Osteocyte (in vitro differentiated cells): Measurements from ENCODE around the gene ZFPL1. TPM values are rescaled to one million over a fixed set of nuclear protein-coding genes. Genes with fewer than 3 reads are reported as not detected.

Experiments
- DNase-seq: peaks from one replicate; pipeline ENCODE4 v3.0.0; 2021; ENCODE audit warnings: mixed read lengths; ENCODE audit not compliant: unreplicated experiment; ENCODE audit errors: extremely low spot score
- H3K27ac Mint-ChIP-seq: one replicate; pipeline ENCODE4 v1.8.0; 2021; ENCODE audit warnings: mild to moderate bottlenecking, mixed read lengths; ENCODE audit not compliant: unreplicated experiment
- H3K27me3 Mint-ChIP-seq: one replicate; pipeline ENCODE4 v1.8.0; 2021; ENCODE audit warnings: mixed read lengths; ENCODE audit not compliant: unreplicated experiment
- H3K36me3 Mint-ChIP-seq: one replicate; pipeline ENCODE4 v1.8.0; 2021; ENCODE audit warnings: mixed read lengths; ENCODE audit not compliant: unreplicated experiment
- H3K4me1 Mint-ChIP-seq: one replicate; pipeline ENCODE4 v1.8.0; 2021; ENCODE audit warnings: mixed read lengths; ENCODE audit not compliant: unreplicated experiment
- H3K4me3 Mint-ChIP-seq: one replicate; pipeline ENCODE4 v1.8.0; 2021; ENCODE audit warnings: mild to moderate bottlenecking, moderate library complexity, mixed read lengths; ENCODE audit not compliant: unreplicated experiment
- H3K9me3 Mint-ChIP-seq: one replicate; pipeline ENCODE4 v1.8.0; 2021; ENCODE audit warnings: mixed read lengths; ENCODE audit not compliant: unreplicated experiment
- CTCF ChIP-seq: fragments of 200-600 bp; sonication (generic); IDR thresholded peaks from 2 replicates; pipeline ENCODE4 v1.5.0; 2021; ENCODE audit warnings: antibody characterized with exemption, mild to moderate bottlenecking, moderate library complexity
- total RNA-seq: library from RNA; stranded (reverse); gene quantifications from 2 replicates; pipeline ENCODE4 v1.2.1, GENCODE V29; 2021

ZFPL1 gene
- total RNA-seq, 1 donor from 2014 or later: 55.3 TPM

DNA sequence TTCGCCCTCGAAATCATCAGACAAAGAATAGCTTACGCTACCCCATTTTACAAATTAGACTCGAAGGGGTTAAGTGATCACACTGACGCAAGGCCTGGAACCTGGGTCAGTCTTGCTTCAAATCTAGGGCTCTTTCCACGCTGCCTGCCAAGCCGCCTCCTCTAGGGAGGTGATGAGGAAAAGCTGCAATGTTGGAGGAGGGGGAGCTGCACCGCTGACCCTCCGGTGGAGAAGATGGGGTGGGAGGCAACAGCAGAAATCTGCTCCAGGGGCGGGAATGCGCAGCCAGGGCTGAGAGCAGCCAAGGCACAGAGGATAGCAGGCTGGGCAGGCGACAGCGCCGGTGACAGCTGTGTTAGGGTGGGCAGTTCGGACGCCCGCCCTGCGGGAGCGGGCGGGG lies 49.7 kb downstream of the ZFPL1 start:
- peaks cover 2% of the 10 kb centered on the region for H3K27me3 Mint-ChIP-seq
- H3K36me3 Mint-ChIP-seq: peaks cover 5% of the 10 kb centered on the region
- DNase-seq: no peak
- peaks cover 24% of the 10 kb centered on the region for H3K4me1 Mint-ChIP-seq
- peak overlapping the region; percentile 100 for H3K27ac Mint-ChIP-seq
- no peaks in the 10 kb centered on the region for H3K9me3 Mint-ChIP-seq
- TF ChIP-seq CTCF: no peak
- peak overlapping the region; percentile 97 for H3K4me3 Mint-ChIP-seq

GRCh38 chr11:65134240-65134951 lies 50.4 kb downstream of the ZFPL1 start, which contains the start of gene SYVN1:
Gene SYVN1, minus strand, starts transcription at chr11:65134519. Its CDS starts 918 bp downstream, at chr11:65133601.
- peaks cover 5% of the 10 kb centered on the region for H3K36me3 Mint-ChIP-seq
- peaks cover 24% of the 10 kb centered on the region for H3K4me1 Mint-ChIP-seq
- no peak for TF ChIP-seq CTCF
- H3K27me3 Mint-ChIP-seq: peaks cover 2% of the 10 kb centered on the region
- peak within 1 kb of the TSS; percentile 97 for H3K4me3 Mint-ChIP-seq
- H3K27ac Mint-ChIP-seq: peak within 1 kb of the TSS; percentile 100
- H3K9me3 Mint-ChIP-seq: no peaks in the 10 kb centered on the region
- DNase-seq: peak; percentile 95

DNA sequence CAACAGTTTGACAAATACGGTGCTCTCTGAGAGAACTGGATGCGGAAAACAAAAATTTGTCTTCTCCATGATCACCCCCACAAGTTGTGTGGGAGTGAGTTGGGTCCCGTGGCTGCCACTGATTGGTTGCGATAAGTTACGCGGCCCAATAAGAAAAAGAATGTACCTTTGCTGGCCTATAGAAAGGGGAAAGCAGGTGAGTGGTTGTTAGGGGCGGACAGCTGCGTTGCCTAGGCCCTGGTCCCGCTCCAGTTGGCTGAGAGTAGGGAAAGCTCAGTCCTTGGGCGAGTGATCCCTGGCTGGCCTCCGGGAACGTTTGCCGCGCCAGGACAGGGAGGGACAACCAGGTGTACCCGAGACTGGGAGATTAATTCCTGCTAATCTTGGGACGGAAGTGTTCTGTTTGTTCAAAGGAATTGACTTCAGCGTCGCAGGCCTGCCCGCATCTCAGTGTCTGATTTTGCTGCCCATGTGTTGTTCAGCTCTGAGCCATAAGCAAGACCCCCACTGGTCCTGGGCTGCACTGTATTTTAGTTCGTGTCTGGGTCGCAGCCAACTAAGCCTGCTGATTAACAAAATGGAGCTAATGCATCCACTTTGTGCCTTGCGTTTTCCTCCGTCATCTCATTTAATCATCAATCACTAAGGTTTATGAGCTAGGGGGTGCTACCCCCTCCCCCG lies 51.1 kb downstream of the ZFPL1 start:
- H3K4me1 Mint-ChIP-seq: peaks cover 24% of the 10 kb centered on the region
- no peak for TF ChIP-seq CTCF
- peak; percentile 92 for DNase-seq
- H3K36me3 Mint-ChIP-seq: peaks cover 5% of the 10 kb centered on the region
- no peaks in the 10 kb centered on the region for H3K9me3 Mint-ChIP-seq
- peak overlapping the region; percentile 100 for H3K27ac Mint-ChIP-seq
- peaks cover 6% of the 10 kb centered on the region for H3K27me3 Mint-ChIP-seq
- peak overlapping the region; percentile 97 for H3K4me3 Mint-ChIP-seq

- TF ChIP-seq CTCF: no peak
- H3K27me3 Mint-ChIP-seq: peaks cover 12% of the 10 kb centered on the region
- H3K27ac Mint-ChIP-seq: peak overlapping the region; percentile 100
- no peaks in the 10 kb centered on the region for H3K9me3 Mint-ChIP-seq
- peak overlapping the region; percentile 97 for H3K4me3 Mint-ChIP-seq
- no peak for DNase-seq
- peaks cover 5% of the 10 kb centered on the region for H3K36me3 Mint-ChIP-seq
- peaks cover 24% of the 10 kb centered on the region for H3K4me1 Mint-ChIP-seq
Observed at GRCh38 chr11:65135633-65136145, 51.7 kb downstream of the ZFPL1 start.

- no peaks in the 10 kb centered on the region for H3K36me3 Mint-ChIP-seq
- DNase-seq: no peak
- peaks cover 20% of the 10 kb centered on the region for H3K27me3 Mint-ChIP-seq
- peaks cover 24% of the 10 kb centered on the region for H3K4me1 Mint-ChIP-seq
- H3K27ac Mint-ChIP-seq: no peak overlapping the region
- H3K9me3 Mint-ChIP-seq: no peaks in the 10 kb centered on the region
- TF ChIP-seq CTCF: no peak
- peak overlapping the region; percentile 40 for H3K4me3 Mint-ChIP-seq
Observed at GRCh38 chr11:65136515-65137096, 52.6 kb downstream of the ZFPL1 start.
